GM12874 (cell line): Measurements from ENCODE around the gene GRIN2D.

ENCODE experiments used
- TF ChIP-seq, protein P1 (sequence below): IDR thresholded peaks from 2 replicates; pipeline ENCODE4 v1.5.1; 2011; ENCODE audit warnings: low read depth, mild to moderate bottlenecking, control low read depth, low read length, moderate library complexity; ENCODE audit not compliant: insufficient read depth

Gene GRIN2D

DNA sequence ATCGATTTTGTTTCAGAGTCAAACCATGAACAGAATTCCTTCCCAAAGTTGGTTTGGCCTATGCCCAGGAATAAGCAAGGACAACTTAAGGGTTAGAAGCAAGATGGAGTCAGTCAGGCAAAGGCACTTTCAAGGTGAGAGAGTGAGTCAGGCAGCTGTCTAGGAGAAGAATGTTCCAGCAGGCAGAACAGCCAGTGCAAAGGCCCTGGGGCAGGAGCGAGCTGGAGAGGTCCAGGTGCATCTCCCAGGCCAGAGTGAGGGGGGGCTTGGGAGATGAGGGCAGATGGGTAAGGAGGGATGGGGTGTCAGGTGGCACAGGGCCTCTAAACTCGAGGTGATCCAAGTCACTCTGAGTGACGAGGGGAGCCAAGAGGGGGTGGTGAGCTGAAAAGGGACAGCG lies 43.1 kb downstream of the GRIN2D start:
- TF ChIP-seq, protein P1, sequence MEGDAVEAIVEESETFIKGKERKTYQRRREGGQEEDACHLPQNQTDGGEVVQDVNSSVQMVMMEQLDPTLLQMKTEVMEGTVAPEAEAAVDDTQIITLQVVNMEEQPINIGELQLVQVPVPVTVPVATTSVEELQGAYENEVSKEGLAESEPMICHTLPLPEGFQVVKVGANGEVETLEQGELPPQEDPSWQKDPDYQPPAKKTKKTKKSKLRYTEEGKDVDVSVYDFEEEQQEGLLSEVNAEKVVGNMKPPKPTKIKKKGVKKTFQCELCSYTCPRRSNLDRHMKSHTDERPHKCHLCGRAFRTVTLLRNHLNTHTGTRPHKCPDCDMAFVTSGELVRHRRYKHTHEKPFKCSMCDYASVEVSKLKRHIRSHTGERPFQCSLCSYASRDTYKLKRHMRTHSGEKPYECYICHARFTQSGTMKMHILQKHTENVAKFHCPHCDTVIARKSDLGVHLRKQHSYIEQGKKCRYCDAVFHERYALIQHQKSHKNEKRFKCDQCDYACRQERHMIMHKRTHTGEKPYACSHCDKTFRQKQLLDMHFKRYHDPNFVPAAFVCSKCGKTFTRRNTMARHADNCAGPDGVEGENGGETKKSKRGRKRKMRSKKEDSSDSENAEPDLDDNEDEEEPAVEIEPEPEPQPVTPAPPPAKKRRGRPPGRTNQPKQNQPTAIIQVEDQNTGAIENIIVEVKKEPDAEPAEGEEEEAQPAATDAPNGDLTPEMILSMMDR = no peak

DNA sequence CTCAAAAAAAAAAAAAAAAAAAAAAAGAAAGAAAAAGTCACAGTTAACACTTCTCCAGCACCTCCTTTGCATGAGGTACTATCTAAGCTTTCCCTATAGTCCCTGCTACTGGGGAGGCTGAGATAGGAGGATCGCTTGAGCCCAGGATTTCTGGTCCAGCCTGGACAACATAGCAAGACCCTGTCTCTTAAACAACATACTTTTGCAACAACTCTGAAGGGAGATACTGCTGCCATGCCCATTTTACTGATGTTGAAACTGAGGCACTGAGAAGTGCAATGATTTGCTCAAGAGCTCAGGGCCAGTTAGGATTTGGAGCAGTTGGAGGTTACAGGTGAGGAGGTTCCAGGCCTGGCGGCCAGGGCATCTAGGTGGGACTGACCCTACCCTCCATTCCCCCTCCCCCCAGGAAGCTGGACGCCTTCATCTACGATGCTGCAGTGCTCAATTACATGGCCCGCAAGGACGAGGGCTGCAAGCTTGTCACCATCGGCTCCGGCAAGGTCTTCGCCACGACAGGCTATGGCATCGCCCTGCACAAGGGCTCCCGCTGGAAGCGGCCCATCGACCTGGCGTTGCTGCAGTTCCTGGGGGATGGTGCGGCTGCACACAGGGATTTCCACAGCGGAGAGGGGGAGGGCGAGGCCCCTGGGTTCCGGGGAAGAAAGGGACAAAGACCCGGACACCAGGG lies 48.0 kb downstream of the GRIN2D start:
- TF ChIP-seq, protein P1 = no peak

DNA sequence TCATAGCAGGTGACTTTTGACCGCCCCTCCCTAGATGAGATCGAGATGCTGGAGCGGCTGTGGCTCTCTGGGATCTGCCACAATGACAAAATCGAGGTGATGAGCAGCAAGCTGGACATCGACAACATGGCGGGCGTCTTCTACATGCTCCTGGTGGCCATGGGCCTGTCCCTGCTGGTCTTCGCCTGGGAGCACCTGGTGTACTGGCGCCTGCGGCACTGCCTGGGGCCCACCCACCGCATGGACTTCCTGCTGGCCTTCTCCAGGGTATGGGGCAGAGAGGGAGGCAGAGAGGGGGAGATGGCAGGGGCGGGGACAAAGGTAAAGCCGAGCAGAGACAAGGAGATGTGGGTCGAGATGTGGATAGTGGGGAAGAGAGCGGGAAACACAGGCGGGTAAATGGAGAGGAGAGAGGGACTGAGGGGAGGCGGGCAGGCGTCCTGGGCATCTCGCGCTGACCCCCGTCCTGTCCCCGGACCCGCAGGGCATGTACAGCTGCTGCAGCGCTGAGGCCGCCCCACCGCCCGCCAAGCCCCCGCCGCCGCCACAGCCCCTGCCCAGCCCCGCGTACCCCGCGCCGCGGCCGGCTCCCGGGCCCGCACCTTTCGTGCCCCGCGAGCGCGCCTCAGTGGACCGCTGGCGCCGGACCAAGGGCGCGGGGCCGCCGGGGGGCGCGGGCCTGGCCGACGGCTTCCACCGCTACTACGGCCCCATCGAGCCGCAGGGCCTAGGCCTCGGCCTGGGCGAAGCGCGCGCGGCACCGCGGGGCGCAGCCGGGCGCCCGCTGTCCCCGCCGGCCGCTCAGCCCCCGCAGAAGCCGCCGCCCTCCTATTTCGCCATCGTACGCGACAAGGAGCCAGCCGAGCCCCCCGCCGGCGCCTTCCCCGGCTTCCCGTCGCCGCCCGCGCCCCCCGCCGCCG lies 48.9 kb downstream of the GRIN2D start:
- TF ChIP-seq, protein P1 = no peak

DNA sequence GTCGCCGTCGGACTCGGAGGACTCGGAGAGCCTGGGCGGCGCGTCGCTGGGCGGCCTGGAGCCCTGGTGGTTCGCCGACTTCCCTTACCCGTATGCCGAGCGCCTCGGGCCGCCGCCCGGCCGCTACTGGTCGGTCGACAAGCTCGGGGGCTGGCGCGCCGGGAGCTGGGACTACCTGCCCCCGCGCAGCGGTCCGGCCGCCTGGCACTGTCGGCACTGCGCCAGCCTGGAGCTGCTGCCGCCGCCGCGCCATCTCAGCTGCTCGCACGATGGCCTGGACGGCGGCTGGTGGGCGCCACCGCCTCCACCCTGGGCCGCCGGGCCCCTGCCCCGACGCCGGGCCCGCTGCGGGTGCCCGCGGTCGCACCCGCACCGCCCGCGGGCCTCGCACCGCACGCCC lies 49.8 kb downstream of the GRIN2D start:
- TF ChIP-seq, protein P1 = no peak
